ENCODE results near the gene FIGN.

- TF ChIP-seq ZFX (IDR thresholded peaks at IDR 0.05; ENCODE audit: borderline replicate concordance) (no peak), CTCF (IDR thresholded peaks at IDR 0.05) (no peak)
These were observed 49.4 kb upstream of the FIGN start for GRCh38 chr2:163785162-163785561.
